HG03175 (cell line): ENCODE results near the gene KLHDC4.

Experiments
- ATAC-seq: cut with Tn5 transposase; IDR thresholded peaks from one replicate; pipeline ENCODE4 v1.9.1; 2021; ENCODE audit warnings: mild to moderate bottlenecking, moderate library complexity; ENCODE audit not compliant: unreplicated experiment

The KLHDC4 gene

DNA sequence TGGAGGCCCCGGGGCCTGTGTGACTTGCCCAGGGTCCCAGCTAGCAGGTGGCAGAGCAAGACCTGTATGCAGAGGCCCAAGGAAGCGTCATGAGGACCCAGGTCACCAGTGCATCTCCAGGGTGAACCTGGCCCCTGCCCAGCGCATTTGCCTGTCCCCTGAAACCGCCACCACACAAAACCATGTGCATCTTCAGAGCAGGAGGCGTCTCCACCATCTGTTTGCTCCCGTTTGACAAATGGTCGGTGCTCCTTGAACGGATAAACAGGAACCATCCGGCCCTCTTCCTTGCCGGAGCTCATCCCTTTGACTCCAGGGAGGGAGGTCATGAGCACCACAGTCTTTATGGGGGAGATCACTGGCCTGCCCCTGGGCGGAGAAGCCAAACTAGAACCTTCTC lies 101.0 kb downstream of the KLHDC4 start:
- ATAC-seq: no peak

DNA sequence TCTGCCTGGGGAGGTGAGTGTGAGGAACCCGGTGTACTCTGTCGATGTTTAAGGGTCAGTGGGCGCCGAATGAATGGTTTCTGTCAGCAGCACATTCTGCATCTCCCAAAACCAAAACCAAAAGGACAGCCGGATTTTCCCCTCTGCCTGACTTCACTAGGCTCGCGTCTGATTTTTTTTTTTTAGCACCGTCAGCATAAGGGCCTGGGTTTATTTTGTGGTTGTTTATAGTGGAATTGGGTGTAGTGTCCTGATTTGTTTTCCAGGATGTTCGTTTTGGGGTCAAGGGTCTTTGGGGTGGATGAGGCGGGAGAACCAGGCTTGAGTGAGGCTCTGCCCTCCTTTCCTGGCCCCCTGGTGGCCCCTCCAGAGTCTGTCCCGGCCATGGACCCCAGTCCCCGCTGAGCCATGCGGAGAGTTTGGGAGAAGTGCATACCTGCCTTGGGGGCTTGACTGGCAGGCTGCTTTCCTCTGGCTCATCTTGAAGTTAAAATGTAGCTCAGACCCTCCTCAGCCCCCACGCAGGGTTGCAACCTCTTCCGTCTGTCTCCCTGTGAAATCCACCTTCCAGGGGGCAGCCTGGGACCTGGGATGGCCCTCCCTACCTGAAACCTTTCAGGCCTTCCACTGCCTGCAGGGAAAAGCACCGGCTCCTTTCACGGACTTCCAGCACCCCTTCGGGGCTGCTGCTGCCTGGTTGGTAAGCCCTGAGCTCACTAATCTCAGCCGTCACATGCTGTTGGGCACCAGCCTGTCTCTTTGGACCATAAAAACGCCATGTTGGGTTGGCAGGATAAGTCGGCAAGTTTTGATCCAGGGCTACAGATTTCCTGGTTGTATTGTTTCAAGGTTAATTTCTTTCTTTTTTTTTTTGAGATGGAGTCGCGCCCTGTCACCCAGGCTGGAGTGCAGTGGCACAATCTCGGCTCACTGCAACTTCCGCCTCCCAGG lies 103.3 kb downstream of the KLHDC4 start:
- no peak for ATAC-seq

DNA sequence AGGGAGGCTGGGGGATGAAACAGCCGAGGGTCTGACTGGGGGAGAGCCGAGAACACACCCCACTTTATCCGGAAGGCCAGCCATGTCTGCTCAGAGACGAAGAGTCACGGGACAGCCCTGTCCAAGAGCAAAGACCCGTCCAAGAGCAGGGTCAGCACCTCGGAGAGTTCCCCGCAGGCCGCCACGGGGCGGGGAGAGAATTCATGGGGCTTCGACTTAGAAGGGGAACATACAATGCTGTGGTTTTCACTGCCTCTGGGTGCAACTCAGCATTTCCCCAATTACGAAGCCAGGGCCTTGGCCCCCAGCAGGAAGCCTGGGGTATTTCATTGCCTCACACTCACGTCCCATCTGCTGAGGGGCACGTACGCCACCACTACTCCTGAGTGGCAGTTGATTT lies 104.2 kb downstream of the KLHDC4 start:
- ATAC-seq: no peak

DNA sequence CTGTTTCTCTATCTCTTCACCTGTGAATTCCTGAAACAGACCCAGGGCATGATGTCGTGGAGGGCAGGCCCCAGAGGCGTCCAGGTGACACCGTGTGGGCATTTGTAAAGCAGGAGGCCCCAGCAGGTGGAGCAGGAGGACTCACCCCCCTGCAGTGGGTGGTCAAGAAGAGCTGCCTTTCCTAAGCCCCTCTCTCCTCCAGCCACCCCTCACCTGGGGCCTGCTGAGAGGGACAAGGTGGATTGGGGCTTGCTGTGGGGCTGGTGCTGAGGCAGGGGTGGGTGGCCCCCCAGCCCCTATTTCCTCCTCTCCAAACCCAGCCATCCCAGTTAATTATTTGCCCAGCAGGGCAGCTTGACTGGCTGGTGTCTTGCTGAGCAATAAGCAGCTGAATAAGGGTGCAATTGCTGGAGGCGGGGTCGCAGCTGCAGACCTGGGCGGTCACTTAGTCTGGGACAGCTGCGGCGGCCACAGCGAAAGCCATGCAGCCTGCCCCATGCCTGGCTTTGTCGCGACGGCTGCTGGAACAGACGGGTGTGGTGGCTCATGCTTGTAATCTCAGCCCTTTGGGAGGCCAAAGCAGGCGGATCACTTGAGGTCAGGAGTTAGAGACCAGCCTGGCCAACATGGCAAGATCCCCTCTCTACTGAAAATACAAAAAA lies 107.1 kb downstream of the KLHDC4 start:
- ATAC-seq: no peak
